Thoracic aorta (tissue), 2 donors: ENCODE data around the gene CD276. TPM values are rescaled to one million over a fixed set of nuclear protein-coding genes. Genes with fewer than 3 reads are reported as not detected.

Experiments
- ATAC-seq: fragments of 150-250 bp; one replicate; pipeline ENCODE4 v1.8.0; 2017; ENCODE audit warnings: low read depth; ENCODE audit not compliant: insufficient number of reproducible peaks, low FRiP score
- DNase-seq: peaks from one replicate; pipeline ENCODE4 v3.0.0-alpha.2; 2020; ENCODE audit warnings: low spot score
- H3K27ac ChIP-seq, 2 donors: fragments of 200-600 bp; sonication (generic); 1 replicate in 1 of 2; 2 replicates in 1 of 2; pipeline ENCODE4 v1.5.1; 2016; ENCODE audit warnings: mild to moderate bottlenecking in 2 of 2, moderate library complexity in 2 of 2
- H3K27me3 ChIP-seq: fragments of 200-600 bp; sonication (generic); replicated peaks from 2 replicates; pipeline ENCODE4 v1.6.0; 2016; ENCODE audit warnings: mild to moderate bottlenecking; ENCODE audit not compliant: insufficient read depth
- H3K36me3 ChIP-seq: fragments of 200-600 bp; sonication (generic); one replicate; pipeline ENCODE4 v1.5.1; 2016
- H3K4me1 ChIP-seq, 2 donors: fragments of 200-600 bp; sonication (generic); 1 replicate in 1 of 2; 2 replicates in 1 of 2; pipeline versions ENCODE4 v1.5.1 to v1.6.0; 2016; ENCODE audit warnings: low read depth in 2 of 2, mild to moderate bottlenecking in 1 of 2; ENCODE audit not compliant: control insufficient read depth in 1 of 2
- H3K4me3 ChIP-seq: fragments of 200-600 bp; sonication (generic); 2 replicates; pipeline ENCODE4 v1.5.1; 2016; ENCODE audit warnings: mild to moderate bottlenecking
- H3K9me3 ChIP-seq: fragments of 200-600 bp; sonication (generic); 2 replicates; pipeline ENCODE4 v1.5.1; 2016
- total RNA-seq, 2 donors: library from RNA; depleted of rRNA; stranded (reverse); fragments of >200 nt; gene quantifications; one replicate each; pipeline versions ENCODE4 v1.1.0 to v1.2.3, GENCODE V29; 2016
- TF ChIP-seq, protein P1 (sequence below): fragments of 200-600 bp; sonication (generic); IDR thresholded peaks from one replicate; pipeline ENCODE4 v1.5.1; 2019; ENCODE audit warnings: antibody characterized with exemption

The CD276 gene
- total RNA-seq, 2 donors from 2014 or later = 47.4 to 67.6 TPM

DNA sequence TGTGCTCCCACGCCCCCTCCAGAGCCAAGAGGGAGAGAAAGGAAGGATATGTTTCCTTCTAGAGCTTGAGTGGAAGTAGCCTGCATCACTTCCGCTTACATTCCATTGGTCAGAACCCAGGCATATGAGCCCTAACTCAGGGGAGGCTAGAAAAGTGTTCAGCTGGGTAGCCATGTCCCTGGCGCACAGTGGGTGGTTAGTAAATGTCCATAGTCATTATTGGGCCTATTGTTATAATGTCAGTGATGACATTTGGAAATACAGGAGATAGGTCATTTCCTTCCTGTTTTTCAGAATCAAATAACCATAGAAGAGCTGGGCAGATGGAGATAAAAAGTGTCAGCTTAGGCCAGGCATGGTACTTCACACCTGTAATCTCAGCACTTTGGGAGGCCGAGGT lies 27.3 kb downstream of the CD276 start:
- no peaks in the 10 kb centered on the region for H3K27me3 ChIP-seq
- H3K27ac ChIP-seq = no peak overlapping the region
- no peak overlapping the region for H3K4me3 ChIP-seq
- H3K4me1 ChIP-seq = peaks cover 0 to 7% of the 10 kb centered on the region in 2 donors
- peaks cover 29% of the 10 kb centered on the region for H3K36me3 ChIP-seq
- ATAC-seq (no peak), DNase-seq (no peak)
- H3K9me3 ChIP-seq = no peaks in the 10 kb centered on the region
- TF ChIP-seq, protein P1, sequence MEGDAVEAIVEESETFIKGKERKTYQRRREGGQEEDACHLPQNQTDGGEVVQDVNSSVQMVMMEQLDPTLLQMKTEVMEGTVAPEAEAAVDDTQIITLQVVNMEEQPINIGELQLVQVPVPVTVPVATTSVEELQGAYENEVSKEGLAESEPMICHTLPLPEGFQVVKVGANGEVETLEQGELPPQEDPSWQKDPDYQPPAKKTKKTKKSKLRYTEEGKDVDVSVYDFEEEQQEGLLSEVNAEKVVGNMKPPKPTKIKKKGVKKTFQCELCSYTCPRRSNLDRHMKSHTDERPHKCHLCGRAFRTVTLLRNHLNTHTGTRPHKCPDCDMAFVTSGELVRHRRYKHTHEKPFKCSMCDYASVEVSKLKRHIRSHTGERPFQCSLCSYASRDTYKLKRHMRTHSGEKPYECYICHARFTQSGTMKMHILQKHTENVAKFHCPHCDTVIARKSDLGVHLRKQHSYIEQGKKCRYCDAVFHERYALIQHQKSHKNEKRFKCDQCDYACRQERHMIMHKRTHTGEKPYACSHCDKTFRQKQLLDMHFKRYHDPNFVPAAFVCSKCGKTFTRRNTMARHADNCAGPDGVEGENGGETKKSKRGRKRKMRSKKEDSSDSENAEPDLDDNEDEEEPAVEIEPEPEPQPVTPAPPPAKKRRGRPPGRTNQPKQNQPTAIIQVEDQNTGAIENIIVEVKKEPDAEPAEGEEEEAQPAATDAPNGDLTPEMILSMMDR = no peak

DNA sequence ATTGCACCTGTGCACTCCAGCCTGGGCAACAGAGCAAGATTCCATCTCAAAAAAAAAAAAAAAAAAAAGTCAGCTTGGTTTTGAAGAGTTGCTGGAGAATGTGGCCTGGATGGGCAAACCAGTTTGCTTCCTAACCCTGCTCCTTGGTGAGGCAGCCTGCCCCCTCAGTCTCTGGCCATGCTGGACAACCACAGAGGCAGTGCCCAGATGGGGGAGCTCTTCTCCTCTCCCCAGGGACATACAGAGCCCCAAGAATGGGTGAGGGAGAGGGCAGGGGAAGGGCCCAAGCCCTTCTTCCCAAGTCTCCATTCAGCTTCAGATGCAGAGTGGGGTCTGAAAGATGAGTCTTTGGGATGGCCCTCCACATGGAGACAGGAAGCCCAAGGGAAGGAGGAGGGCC lies 27.9 kb downstream of the CD276 start:
- DNase-seq = no peak
- no peak overlapping the region for H3K4me3 ChIP-seq
- H3K27me3 ChIP-seq = no peaks in the 10 kb centered on the region
- TF ChIP-seq, protein P1 = no peak
- no peak overlapping the region for H3K27ac ChIP-seq
- ATAC-seq = no peak
- peaks cover 0 to 13% of the 10 kb centered on the region in 2 donors for H3K4me1 ChIP-seq
- H3K9me3 ChIP-seq = no peaks in the 10 kb centered on the region
- peaks cover 24% of the 10 kb centered on the region for H3K36me3 ChIP-seq

DNA sequence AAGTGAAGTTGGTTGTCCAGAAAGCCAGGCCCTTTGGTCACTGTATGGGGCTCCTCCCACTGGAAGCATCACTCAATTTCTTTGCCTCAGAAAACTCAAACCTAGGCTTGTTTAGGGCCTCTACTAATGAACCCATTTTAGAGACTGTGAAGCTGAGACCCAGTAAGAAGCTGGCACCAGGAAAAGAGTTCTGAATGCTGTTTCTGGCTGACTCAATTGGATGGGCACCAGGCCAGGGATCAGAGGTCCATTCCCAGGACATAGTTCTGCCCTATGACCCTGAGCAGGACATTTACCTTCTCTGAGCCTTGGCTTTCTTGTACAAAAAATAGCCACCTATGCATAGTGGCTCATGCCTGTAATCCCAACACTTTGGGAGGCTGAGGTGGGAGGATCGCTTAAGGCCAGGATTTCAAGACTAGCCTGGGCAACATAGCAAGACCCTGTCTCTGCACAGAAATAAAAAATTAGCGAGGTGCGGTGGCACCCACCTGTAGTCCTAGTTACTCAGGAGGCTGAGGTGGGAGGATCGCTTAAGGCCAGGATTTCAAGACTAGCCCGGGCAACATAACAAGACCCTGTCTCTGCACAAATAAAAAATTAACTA lies 30.6 kb downstream of the CD276 start:
- Histone ChIP-seq H3K9me3 (no peaks in the 10 kb centered on the region), H3K4me3 (no peak overlapping the region), H3K27me3 (no peaks in the 10 kb centered on the region), H3K27ac (no peak overlapping the region), H3K36me3 (peaks cover 15% of the 10 kb centered on the region), H3K4me1 (peaks cover 0 to 13% of the 10 kb centered on the region in 2 donors)
- DNase-seq (no peak), ATAC-seq (no peak)
- TF ChIP-seq, protein P1 = no peak

DNA sequence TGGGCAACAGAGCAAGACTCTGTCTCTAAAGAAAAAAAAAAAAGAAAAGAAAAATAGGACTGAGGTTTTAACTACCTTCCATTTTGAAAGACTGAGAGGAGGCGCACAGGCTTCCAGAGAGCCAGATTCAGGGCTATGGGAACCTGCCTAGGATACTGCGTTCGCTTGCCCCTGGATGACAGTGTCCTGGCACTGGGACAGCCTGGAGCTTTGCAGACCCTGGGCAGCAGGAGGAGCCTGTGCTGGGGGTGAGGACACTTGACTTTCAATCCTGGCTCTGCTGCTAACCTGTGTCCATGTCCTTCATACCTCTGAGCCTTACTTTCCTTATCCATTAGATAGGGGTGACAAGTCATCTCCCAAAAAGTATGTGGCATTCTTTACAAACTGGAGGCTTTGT lies 31.2 kb downstream of the CD276 start:
- Histone ChIP-seq H3K4me1 (peaks cover 0 to 9% of the 10 kb centered on the region in 2 donors), H3K4me3 (no peak overlapping the region), H3K27ac (no peak overlapping the region), H3K36me3 (peaks cover 15% of the 10 kb centered on the region), H3K27me3 (no peaks in the 10 kb centered on the region), H3K9me3 (no peaks in the 10 kb centered on the region)
- ATAC-seq (no peak), DNase-seq (no peak)
- TF ChIP-seq, protein P1 = no peak

DNA sequence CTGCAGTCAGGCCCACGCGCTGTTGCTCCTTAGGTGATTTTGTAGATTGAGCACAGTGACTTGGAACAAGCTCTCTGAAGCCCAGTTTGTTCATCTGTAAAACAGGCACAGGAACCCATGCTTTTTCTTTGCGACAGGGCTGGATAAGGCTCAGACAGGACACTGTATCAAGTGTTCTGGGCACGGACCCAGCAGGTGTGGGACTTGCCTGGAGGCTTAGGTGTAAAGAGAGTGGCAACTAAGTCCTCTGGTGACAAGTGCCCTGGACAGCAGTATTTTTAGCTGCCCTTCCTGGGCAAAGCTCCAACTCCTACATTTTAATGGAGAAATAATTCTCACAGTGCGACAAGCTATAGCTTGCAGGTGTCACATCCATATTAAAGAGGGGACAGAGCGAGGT lies 32.2 kb downstream of the CD276 start:
- Histone ChIP-seq H3K4me1 (peaks cover 0 to 9% of the 10 kb centered on the region in 2 donors), H3K36me3 (peaks cover 15% of the 10 kb centered on the region), H3K4me3 (no peak overlapping the region), H3K9me3 (no peaks in the 10 kb centered on the region), H3K27ac (no peak overlapping the region), H3K27me3 (no peaks in the 10 kb centered on the region)
- ATAC-seq (no peak), DNase-seq (no peak)
- TF ChIP-seq, protein P1 = no peak
